IMR-90 (cell line): Measurements from ENCODE around the gene TMEM208. TPM values are rescaled to one million over a fixed set of nuclear protein-coding genes. Genes with fewer than 3 reads are reported as not detected.
A peak's percentile ranks its signal among the peaks of the same experiment; 100 is the strongest.

Experiments
- ATAC-seq: fragments of 200-7000 bp; cut with Tn5 transposase; 2 replicates; pipeline ENCODE4 v1.9.1; 2020; ENCODE audit warnings: low read depth, mild to moderate bottlenecking, moderate library complexity
- BruUV-seq: library from RNA; stranded (reverse); fragments of 400-500 nt; replicated peaks from 2 replicates; lab custom pipeline; 2021; lab: Mats Ljungman, UMichigan
- CTCF ChIA-PET: fragments of 300-600 bp; formaldehyde crosslinking; extraction: SDS; loops from one replicate; lab custom pipeline; 2021; ENCODE audit warnings: antibody characterized with exemption; lab: Yijun Ruan, JAX
- POLR2A ChIA-PET: fragments of 300-600 bp; sonication (Branson Sonifier 250); formaldehyde crosslinking; loops from one replicate; lab custom pipeline; 2022; ENCODE audit warnings: antibody characterized with exemption; ENCODE audit not compliant: unreplicated experiment; lab: Charles Lee
- DNase-seq: peaks from one replicate; pipeline ENCODE4 v3.0.0; 2013
- H2AFZ ChIP-seq: replicated peaks from 2 replicates; pipeline ENCODE3; 2013; ENCODE audit warnings: low read length, mild to moderate bottlenecking; ENCODE audit not compliant: poor library complexity
- H2AK5ac ChIP-seq: 2 replicates; pipeline ENCODE4 v1.6.1; 2013; ENCODE audit warnings: low read depth, low read length, inconsistent platforms
- H2AK9ac ChIP-seq: replicated peaks from 2 replicates; pipeline ENCODE3; 2013; ENCODE audit warnings: mild to moderate bottlenecking, low read depth, low read length, moderate library complexity; ENCODE audit not compliant: poor library complexity
- H2BK120ac ChIP-seq: 2 replicates; pipeline ENCODE4 v1.6.1; 2013; ENCODE audit warnings: low read depth, low read length, inconsistent platforms
- H2BK15ac ChIP-seq: 3 replicates; pipeline ENCODE4 v1.6.1; 2013; ENCODE audit warnings: low read depth, low read length, inconsistent platforms
- H2BK20ac ChIP-seq: 2 replicates; pipeline ENCODE4 v1.6.1; 2013; ENCODE audit warnings: low read depth, mild to moderate bottlenecking, inconsistent platforms, low read length, moderate library complexity
- H2BK5ac ChIP-seq: 2 replicates; pipeline ENCODE4 v1.6.1; 2013; ENCODE audit warnings: mild to moderate bottlenecking, low read depth, low read length, inconsistent platforms; ENCODE audit not compliant: poor library complexity, severe bottlenecking
- H3K14ac ChIP-seq: replicated peaks from 2 replicates; pipeline ENCODE4 v1.6.1; 2013; ENCODE audit warnings: low read depth, low read length, inconsistent platforms
- H3K18ac ChIP-seq: 2 replicates; pipeline ENCODE4 v1.6.1; 2013; ENCODE audit warnings: low read depth, low read length, control low read depth
- H3K23ac ChIP-seq: 2 replicates; pipeline ENCODE4 v1.6.1; 2013; ENCODE audit warnings: low read depth, low read length, inconsistent platforms
- H3K27ac ChIP-seq: 2 replicates; pipeline ENCODE4 v1.5.1; 2013; ENCODE audit warnings: mild to moderate bottlenecking, control low read depth, low read length; ENCODE audit not compliant: insufficient read depth
- H3K27me3 ChIP-seq: 2 replicates; pipeline ENCODE4 v1.6.1; 2013; ENCODE audit warnings: low read length; ENCODE audit not compliant: control insufficient read depth, insufficient read depth
- H3K36me3 ChIP-seq: 2 replicates; pipeline ENCODE4 v1.6.1; 2013; ENCODE audit warnings: low read length, mixed read lengths; ENCODE audit not compliant: control insufficient read depth, insufficient read depth
- H3K4ac ChIP-seq: 2 replicates; pipeline ENCODE4 v1.6.1; 2013; ENCODE audit warnings: low read depth, low read length, inconsistent platforms
- H3K4me1 ChIP-seq: 2 replicates; pipeline ENCODE4 v1.6.1; 2013; ENCODE audit warnings: low read length, mixed read lengths; ENCODE audit not compliant: control insufficient read depth, insufficient read depth
- H3K4me2 ChIP-seq: 2 replicates; pipeline ENCODE4 v1.6.1; 2013; ENCODE audit warnings: low read depth, mild to moderate bottlenecking, control low read depth, low read length, moderate library complexity
- H3K4me3 ChIP-seq: 2 replicates; pipeline ENCODE4 v1.5.1; 2013; ENCODE audit warnings: low read depth, mild to moderate bottlenecking, control low read depth, low read length, moderate library complexity; ENCODE audit not compliant: insufficient read depth
- H3K56ac ChIP-seq: 2 replicates; pipeline ENCODE4 v1.6.1; 2013; ENCODE audit warnings: low read length, inconsistent platforms; ENCODE audit not compliant: insufficient read depth; ENCODE audit errors: extremely low read depth
- H3K79me1 ChIP-seq, 2 experiments: 2 replicates each; pipeline ENCODE4 v1.6.1; 2013; ENCODE audit warnings: low read length in 2 of 2, inconsistent platforms in 1 of 2, low read depth in 1 of 2
- H3K9ac ChIP-seq: 2 replicates; pipeline ENCODE4 v1.6.1; 2013; ENCODE audit warnings: low read depth, low read length, control low read depth
- H3K9me1 ChIP-seq: 2 replicates; pipeline ENCODE4 v1.6.1; 2013; ENCODE audit warnings: low read length, inconsistent platforms; ENCODE audit not compliant: insufficient read depth
- H3K9me3 ChIP-seq: 2 replicates; pipeline ENCODE4 v1.6.1; 2013; ENCODE audit warnings: low read length; ENCODE audit not compliant: control insufficient read depth, insufficient read depth
- H4K20me1 ChIP-seq: 2 replicates; pipeline ENCODE4 v1.6.1; 2013; ENCODE audit warnings: low read length, inconsistent platforms; ENCODE audit not compliant: insufficient read depth
- H4K5ac ChIP-seq: 2 replicates; pipeline ENCODE4 v1.6.1; 2013; ENCODE audit warnings: mild to moderate bottlenecking, low read depth, low read length, control low read depth
- H4K8ac ChIP-seq, 2 experiments: 2 replicates each; pipeline ENCODE4 v1.6.1; 2013; ENCODE audit warnings: low read depth in 2 of 2, low read length in 2 of 2, control low read depth in 1 of 2, inconsistent platforms in 1 of 2
- H4K91ac ChIP-seq: 2 replicates; pipeline ENCODE4 v1.6.1; 2013; ENCODE audit warnings: low read depth, low read length, inconsistent platforms; ENCODE audit not compliant: insufficient read depth
- BHLHE40 ChIP-seq: fragments of 150-350 bp; IDR thresholded peaks from 2 replicates; pipeline ENCODE4 v1.6.1; 2016; ENCODE audit warnings: mild to moderate bottlenecking, low read depth, low read length
- CEBPB ChIP-seq: IDR thresholded peaks from 2 replicates; pipeline ENCODE4 v1.6.1; 2012; ENCODE audit warnings: low read depth, low read length, improper control_type of control experiment
- CTCF ChIP-seq: conservative IDR thresholded peaks from 2 replicates; pipeline ENCODE4 v1.5.1; 2012; ENCODE audit warnings: mild to moderate bottlenecking, low read depth, low read length, improper control_type of control experiment
- FOS ChIP-seq: fragments of 150-350 bp; IDR thresholded peaks from 2 replicates; pipeline ENCODE4 v1.6.1; 2016; ENCODE audit warnings: low read depth, low read length
- MAZ ChIP-seq: IDR thresholded peaks from 2 replicates; pipeline ENCODE4 v1.6.1; 2012; ENCODE audit warnings: low read depth, mild to moderate bottlenecking, low read length, improper control_type of control experiment, moderate library complexity, borderline replicate concordance
- MXI1 ChIP-seq: IDR thresholded peaks from 2 replicates; pipeline ENCODE4 v1.6.1; 2012; ENCODE audit warnings: low read depth, mild to moderate bottlenecking, low read length, moderate library complexity, borderline replicate concordance
- NFE2L2 ChIP-seq: fragments of 150-350 bp; IDR thresholded peaks from 2 replicates; pipeline ENCODE4 v1.6.1; 2016; ENCODE audit warnings: low read depth, mild to moderate bottlenecking, low read length
- RAD21 ChIP-seq: IDR thresholded peaks from 2 replicates; pipeline ENCODE4 v1.6.1; 2012; ENCODE audit warnings: low read length, improper control_type of control experiment
- RFX5 ChIP-seq: IDR thresholded peaks from 2 replicates; pipeline ENCODE4 v1.8.0; 2012; ENCODE audit warnings: low read depth, mild to moderate bottlenecking, low read length, moderate library complexity
- SMC3 ChIP-seq: fragments of 150-350 bp; IDR thresholded peaks from 2 replicates; pipeline ENCODE4 v1.6.1; 2016; ENCODE audit warnings: low read depth, mild to moderate bottlenecking, antibody characterized with exemption, low read length, moderate library complexity
- USF2 ChIP-seq: fragments of 150-350 bp; IDR thresholded peaks from 2 replicates; pipeline ENCODE4 v1.6.1; 2017; ENCODE audit warnings: mild to moderate bottlenecking, antibody characterized with exemption, low read length, low read depth
- WGBS, 2 experiments: methylation state at CpG; one replicate each; pipeline versions ENCODE4 v1.1.5 to v1.1.7; 2013; ENCODE audit warnings: missing lambda C conversion rate in 2 of 2; ENCODE audit not compliant: insufficient read length in 1 of 2; ENCODE audit errors: extremely low coverage in 2 of 2; 5-methylcytosine and 5-hydroxymethylcytosine counted together
- dilution Hi-C: fragments of 300-500 bp; cut with HindIII; formaldehyde crosslinking; loops from one replicate; pipeline ENCODE4 v1.14.3; 2018; ENCODE audit warnings: low sequenced_read_pairs; ENCODE audit not compliant: unreplicated experiment
- in situ Hi-C: fragments of 300-500 bp; cut with MboI; formaldehyde crosslinking; loops from 3 replicates; pipeline ENCODE4 v1.14.3; 2019; ENCODE audit warnings: low sequenced_read_pairs, inconsistent platforms, mixed read lengths
- intact Hi-C: fragments of 100-400 bp; cut with micrococcal nuclease; formaldehyde crosslinking; loops from 2 replicates; pipeline ENCODE4 v1.10.0; 2022
- polyA plus RNA-seq, 3 experiments: library from polyadenylated mRNA; depleted of rRNA; stranded (reverse); fragments of >200 nt; gene quantifications; 2 replicates each; pipeline ENCODE4 v1.2.3, GENCODE V29; 2012; ENCODE audit warnings: low replicate concordance in 1 of 3
- total RNA-seq: library from RNA; depleted of rRNA; stranded (reverse); fragments of >200 nt; gene quantifications from 2 replicates; pipeline ENCODE4 v1.2.3, GENCODE V29; 2012

TMEM208 gene
- total and polyA plus RNA-seq, 2 of the 4 experiments (the other 2 are of a cell fraction) = 65.6 to 66.5 TPM

GRCh38 chr16:67206838-67207248, 20.1 kb upstream of the TMEM208 start:
- H3K27me3 ChIP-seq = no peaks in the 10 kb centered on the region
- no TSS peak for BruUV-seq
- no peak overlapping the region; the same call in 1 of the 2 replicates for H3K4ac ChIP-seq
- H3K9me3 ChIP-seq = no peaks in the 10 kb centered on the region
- H3K4me2 ChIP-seq = no peak overlapping the region
- peaks cover 20% of the 10 kb centered on the region for H3K9me1 ChIP-seq
- H3K4me3 ChIP-seq = no peak overlapping the region
- intact Hi-C loops (no loop called here), in situ Hi-C loops (no loop called here), dilution Hi-C loops (no loop called here)
- no peak overlapping the region for H2BK20ac ChIP-seq
- H3K79me1 ChIP-seq = peaks cover 0 to 9% of the 10 kb centered on the region in 2 experiments; a peak in 1 of 4 replicates
- no peak for TF ChIP-seq BHLHE40
- TF ChIP-seq NFE2L2 = no peak
- TF ChIP-seq USF2 = no peak
- no peak for TF ChIP-seq MXI1
- no peak for TF ChIP-seq MAZ
- no peak for TF ChIP-seq RFX5
- TF ChIP-seq CEBPB = no peak
- no peak for TF ChIP-seq RAD21
- TF ChIP-seq CTCF = no peak
- TF ChIP-seq SMC3 = no peak
- no peak for TF ChIP-seq FOS
- peaks cover 18% of the 10 kb centered on the region for H3K36me3 ChIP-seq
- peak overlapping the region; percentile 51 for H2AFZ ChIP-seq
- H2BK120ac ChIP-seq = no peak overlapping the region
- POLR2A ChIA-PET = no interaction called here
- no peak overlapping the region for H2BK15ac ChIP-seq
- peak overlapping the region; percentile 85 for H2AK9ac ChIP-seq
- no peak for DNase-seq
- no peak overlapping the region for H4K5ac ChIP-seq
- peak overlapping the region; percentile 35; the same call in 1 of the 2 replicates for H2AK5ac ChIP-seq
- peaks cover 8% of the 10 kb centered on the region for H3K4me1 ChIP-seq
- no peak overlapping the region for H3K56ac ChIP-seq
- 100% methylated on average over 1 of the region's 3 CpGs; no CpG with 5 or more reads in 1 of the 2 experiments for WGBS, 2 experiments
- H2BK5ac ChIP-seq = no peak overlapping the region
- CTCF ChIA-PET = no interaction called here
- no peak overlapping the region for H3K23ac ChIP-seq
- no peak for ATAC-seq
- H3K14ac ChIP-seq = no peak overlapping the region
- no peak overlapping the region for H3K27ac ChIP-seq
- no peak overlapping the region for H4K91ac ChIP-seq
- H3K9ac ChIP-seq = no peak overlapping the region
- H4K8ac ChIP-seq = no peak overlapping the region
- H3K18ac ChIP-seq = no peak overlapping the region
- H4K20me1 ChIP-seq = 0 out of 2 replicates have a peak, but pooled peaks cover 6% of the 10 kb centered on the region
